Lung (tissue), 12 donors: ENCODE measurements around the gene ASRGL1. TPM values are rescaled to one million over a fixed set of nuclear protein-coding genes. Genes with fewer than 3 reads are reported as not detected.

Source experiments
- ATAC-seq: fragments of 200-7000 bp; cut with Tn5 transposase; one replicate; pipeline ENCODE4 v1.9.1; 2020; ENCODE audit warnings: moderate number of reproducible peaks; ENCODE audit not compliant: insufficient read depth, low FRiP score
- DNase-seq, 3 donors: peaks; one replicate each; pipeline ENCODE4 v3.0.0-alpha.2; 2013 to 2017
- H3K27ac ChIP-seq, 2 donors: one replicate each; pipeline ENCODE4 v1.5.1; 2013; ENCODE audit warnings: mild to moderate bottlenecking in 2 of 2, moderate library complexity in 2 of 2, control low read depth in 1 of 2, inconsistent platforms in 1 of 2, low read depth in 1 of 2, low read length in 1 of 2
- H3K27me3 ChIP-seq, 3 donors: one replicate each; pipeline ENCODE4 v1.5.1; 2013; ENCODE audit warnings: low read length in 2 of 3; ENCODE audit not compliant: control insufficient read depth in 3 of 3, insufficient read depth in 3 of 3
- H3K36me3 ChIP-seq, 4 donors: one replicate each; pipeline ENCODE4 v1.5.1; 2013; ENCODE audit warnings: low read length in 4 of 4, mild to moderate bottlenecking in 1 of 4, moderate library complexity in 1 of 4; ENCODE audit not compliant: control insufficient read depth in 4 of 4, insufficient read depth in 4 of 4
- H3K4me1 ChIP-seq, 5 donors: one replicate each; pipeline ENCODE4 v1.5.1; 2013; ENCODE audit warnings: low read length in 5 of 5, mild to moderate bottlenecking in 2 of 5, moderate library complexity in 1 of 5; ENCODE audit not compliant: control insufficient read depth in 5 of 5, insufficient read depth in 5 of 5
- H3K4me3 ChIP-seq: one replicate; pipeline ENCODE4 v1.5.1; 2013; ENCODE audit warnings: mild to moderate bottlenecking, control low read depth, moderate library complexity
- H3K9ac ChIP-seq, 2 donors: one replicate each; pipeline ENCODE4 v1.5.1; 2013; ENCODE audit warnings: low read length in 2 of 2, control low read depth in 1 of 2; ENCODE audit not compliant: insufficient read depth in 1 of 2
- H3K9me3 ChIP-seq, 4 donors: one replicate each; pipeline ENCODE4 v1.5.1; 2013; ENCODE audit warnings: low read length in 3 of 4, mild to moderate bottlenecking in 1 of 4, moderate library complexity in 1 of 4; ENCODE audit not compliant: control insufficient read depth in 4 of 4, insufficient read depth in 3 of 4
- CTCF ChIP-seq: IDR thresholded peaks from 2 replicates; pipeline ENCODE4 v1.5.1; 2012; ENCODE audit warnings: mild to moderate bottlenecking; ENCODE audit errors: control extremely low read depth, extremely low read depth
- WGBS, 2 donors: extraction: QIAGEN DNeasy Blood & Tissue Kit; methylation state at CpG; one replicate each; pipeline ENCODE4 v1.1.7; 2013; 5-methylcytosine and 5-hydroxymethylcytosine counted together
- polyA plus RNA-seq, 2 donors: library from polyadenylated mRNA; stranded (reverse); fragments of 200-250 nt; gene quantifications; one replicate each; pipeline ENCODE4 v1.2.1, GENCODE V29; 2013
- total RNA-seq, 2 donors: library from RNA; depleted of rRNA in 1 of 2; stranded (reverse); fragments of >200 nt in 1 of 2; gene quantifications; one replicate each; pipeline ENCODE4 v1.2.1, GENCODE V29; 2014 to 2021
- donor health status: control.
- donor health status: control.
- donor health status: Bipolar disorder and iron deficiency.
- donor health status: healthy.
- donor health status: DM: yes; HTN: yes; CAD: no.

The ASRGL1 gene
- total and polyA plus RNA-seq, 4 donors: 6.3 to 36.1 (median 28.2) TPM

GRCh38 chr11:62398011-62398994 lies 61.1 kb downstream of the ASRGL1 start:
- 44 to 53% methylated on average over 20 to 22 of the region's 22 CpGs for WGBS, 2 donors
- TF ChIP-seq CTCF: no peak
- peak overlapping the region in 1 of 2 donors; percentile 40 for H3K27ac ChIP-seq
- H3K4me3 ChIP-seq: no peak overlapping the region
- no peaks in the 10 kb centered on the region for H3K36me3 ChIP-seq
- no peaks in the 10 kb centered on the region for H3K9me3 ChIP-seq
- H3K27me3 ChIP-seq: no peaks in the 10 kb centered on the region
- no peak for ATAC-seq
- peaks cover 10 to 83% (median 36%) of the 10 kb centered on the region in 5 donors for H3K4me1 ChIP-seq
- H3K9ac ChIP-seq: peak overlapping the region in 1 of 2 donors; percentile 36
- peak in 1 of 3 donors; percentile 44 for DNase-seq

GRCh38 chr11:62399172-62399877 lies 62.1 kb downstream of the ASRGL1 start:
- Histone ChIP-seq H3K4me1 (peaks cover 10 to 85% (median 36%) of the 10 kb centered on the region in 5 donors), H3K27ac (peak overlapping the region in 1 of 2 donors; percentile 73), H3K4me3 (no peak overlapping the region), H3K27me3 (no peaks in the 10 kb centered on the region), H3K9ac (peak overlapping the region in 1 of 2 donors; percentile 55), H3K36me3 (no peaks in the 10 kb centered on the region), H3K9me3 (no peaks in the 10 kb centered on the region)
- TF ChIP-seq CTCF: no peak
- 59 to 61% methylated on average over 10 of the region's 10 CpGs for WGBS, 2 donors
- no peak for ATAC-seq
- no peak for DNase-seq

GRCh38 chr11:62399878-62400266 lies 62.6 kb downstream of the ASRGL1 start:
- WGBS, 2 donors: 60 to 79% methylated on average over 7 of the region's 7 CpGs
- Histone ChIP-seq H3K9me3 (no peaks in the 10 kb centered on the region), H3K36me3 (no peaks in the 10 kb centered on the region), H3K9ac (peak overlapping the region in 1 of 2 donors; percentile 55), H3K4me1 (peaks cover 10 to 85% (median 36%) of the 10 kb centered on the region in 5 donors), H3K4me3 (no peak overlapping the region), H3K27me3 (no peaks in the 10 kb centered on the region), H3K27ac (peak overlapping the region in 1 of 2 donors; percentile 73)
- DNase-seq (peak; percentile 83 to 87 (median 85)), ATAC-seq (no peak)
- TF ChIP-seq CTCF: no peak
